ENCODE data around the gene FSTL5. TPM values are rescaled to one million over a fixed set of nuclear protein-coding genes. Genes with fewer than 3 reads are reported as not detected.

Gene FSTL5
- total RNA-seq, 1 experiment from 2014 or later = not detected

GRCh38 chr4:161573836-161574235 is 590.0 kb downstream of the FSTL5 start:
- peaks cover 5% of the 10 kb centered on the region for H3K9me3 Mint-ChIP-seq (ENCODE audit: unreplicated experiment)
- no peak overlapping the region for H3K27ac Mint-ChIP-seq (ENCODE audit: low read depth, unreplicated experiment)
- TF ChIP-seq, protein P1, sequence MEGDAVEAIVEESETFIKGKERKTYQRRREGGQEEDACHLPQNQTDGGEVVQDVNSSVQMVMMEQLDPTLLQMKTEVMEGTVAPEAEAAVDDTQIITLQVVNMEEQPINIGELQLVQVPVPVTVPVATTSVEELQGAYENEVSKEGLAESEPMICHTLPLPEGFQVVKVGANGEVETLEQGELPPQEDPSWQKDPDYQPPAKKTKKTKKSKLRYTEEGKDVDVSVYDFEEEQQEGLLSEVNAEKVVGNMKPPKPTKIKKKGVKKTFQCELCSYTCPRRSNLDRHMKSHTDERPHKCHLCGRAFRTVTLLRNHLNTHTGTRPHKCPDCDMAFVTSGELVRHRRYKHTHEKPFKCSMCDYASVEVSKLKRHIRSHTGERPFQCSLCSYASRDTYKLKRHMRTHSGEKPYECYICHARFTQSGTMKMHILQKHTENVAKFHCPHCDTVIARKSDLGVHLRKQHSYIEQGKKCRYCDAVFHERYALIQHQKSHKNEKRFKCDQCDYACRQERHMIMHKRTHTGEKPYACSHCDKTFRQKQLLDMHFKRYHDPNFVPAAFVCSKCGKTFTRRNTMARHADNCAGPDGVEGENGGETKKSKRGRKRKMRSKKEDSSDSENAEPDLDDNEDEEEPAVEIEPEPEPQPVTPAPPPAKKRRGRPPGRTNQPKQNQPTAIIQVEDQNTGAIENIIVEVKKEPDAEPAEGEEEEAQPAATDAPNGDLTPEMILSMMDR (IDR thresholded peaks at IDR 0.05; ENCODE audit: unreplicated experiment) = no peak
- no TSS peak for BruUV-seq (replicated peaks)
- H3K4me1 Mint-ChIP-seq (ENCODE audit: insufficient read depth, unreplicated experiment) = peaks cover 6% of the 10 kb centered on the region
- ChIA-PET POLR2A (no interaction called here), CTCF (interaction anchor here (1.0 kb wide), 1 partner anchor 9 kb away, joined by 3 read pairs; no protein-coding TSS in a partner anchor)
- no peaks in the 10 kb centered on the region for H3K36me3 Mint-ChIP-seq (ENCODE audit: insufficient read depth, unreplicated experiment)
- no peaks in the 10 kb centered on the region for H3K27me3 Mint-ChIP-seq (ENCODE audit: insufficient read depth, unreplicated experiment)
- intact Hi-C loops (cut with micrococcal nuclease) = loop anchor here (5.0 kb wide), 1 partner anchor 363 kb away; no protein-coding TSS in a partner anchor
- H3K4me3 Mint-ChIP-seq (ENCODE audit: unreplicated experiment) = no peak overlapping the region
- DNase-seq (ENCODE audit: unreplicated experiment) = peak; percentile 9

GRCh38 chr4:161564230-161564834 is 599.5 kb downstream of the FSTL5 start:
- peak; percentile 17 for DNase-seq (ENCODE audit: unreplicated experiment)
- TF ChIP-seq, protein P1 (IDR thresholded peaks at IDR 0.05; ENCODE audit: unreplicated experiment) = peak; percentile 38
- ChIA-PET CTCF (interaction anchor here (0.5 to 1.1 kb wide), 7 partner anchors 9 to 614 kb away, joined by 3 to 5 read pairs (median 3); no protein-coding TSS in a partner anchor), POLR2A (no interaction called here)
- Mint-ChIP-seq H3K4me1 (ENCODE audit: insufficient read depth, unreplicated experiment) (peaks cover 6% of the 10 kb centered on the region), H3K9me3 (ENCODE audit: unreplicated experiment) (no peaks in the 10 kb centered on the region), H3K27ac (ENCODE audit: low read depth, unreplicated experiment) (no peak overlapping the region), H3K36me3 (ENCODE audit: insufficient read depth, unreplicated experiment) (no peaks in the 10 kb centered on the region), H3K4me3 (ENCODE audit: unreplicated experiment) (no peak overlapping the region), H3K27me3 (ENCODE audit: insufficient read depth, unreplicated experiment) (no peaks in the 10 kb centered on the region)
- intact Hi-C loops (cut with micrococcal nuclease) = loop anchor here (2.0 to 10.0 kb wide), 2 partner anchors 310 to 604 kb away; no protein-coding TSS in a partner anchor
- BruUV-seq (replicated peaks) = no TSS peak

- Mint-ChIP-seq H3K27me3 (ENCODE audit: insufficient read depth, unreplicated experiment) (no peaks in the 10 kb centered on the region), H3K9me3 (ENCODE audit: unreplicated experiment) (no peaks in the 10 kb centered on the region), H3K4me3 (ENCODE audit: unreplicated experiment) (no peak overlapping the region), H3K36me3 (ENCODE audit: insufficient read depth, unreplicated experiment) (no peaks in the 10 kb centered on the region), H3K27ac (ENCODE audit: low read depth, unreplicated experiment) (peak overlapping the region; percentile 95), H3K4me1 (ENCODE audit: insufficient read depth, unreplicated experiment) (peaks cover 23% of the 10 kb centered on the region)
- TF ChIP-seq, protein P1 (IDR thresholded peaks at IDR 0.05; ENCODE audit: unreplicated experiment) = no peak
- intact Hi-C loops (cut with micrococcal nuclease) = no loop called here
- ChIA-PET CTCF (interaction anchor here (0.6 to 1.0 kb wide), 3 partner anchors 300 to 906 kb away, joined by 3 to 4 read pairs (median 3); no protein-coding TSS in a partner anchor), POLR2A (interaction anchor here (0.6 kb wide), 1 partner anchor 586 kb away, joined by 3 read pairs; no protein-coding TSS in a partner anchor)
- DNase-seq (ENCODE audit: unreplicated experiment) = peak; percentile 61
- BruUV-seq (replicated peaks) = no TSS peak
Observed at GRCh38 chr4:161555689-161556660, 607.8 kb downstream of the FSTL5 start.
